Neural crest cell (in vitro differentiated cells): ENCODE data around the gene BMP3. TPM values are rescaled to one million over a fixed set of nuclear protein-coding genes. Genes with fewer than 3 reads are reported as not detected.

Experiments used
- DNase-seq: peaks from one replicate; pipeline ENCODE4 v3.0.0; 2021; ENCODE audit warnings: low read depth, mixed read lengths, low spot score
- H3K27ac Mint-ChIP-seq: one replicate; pipeline ENCODE4 v1.8.0; 2021; ENCODE audit warnings: mild to moderate bottlenecking, mixed read lengths; ENCODE audit not compliant: unreplicated experiment
- H3K27me3 Mint-ChIP-seq: 2 replicates; pipeline ENCODE4 v1.8.0; 2021; ENCODE audit warnings: low read depth, mild to moderate bottlenecking, mixed read lengths
- H3K36me3 Mint-ChIP-seq: 2 replicates; pipeline ENCODE4 v1.8.0; 2021; ENCODE audit warnings: low read depth, mild to moderate bottlenecking, mixed read lengths
- H3K4me1 Mint-ChIP-seq: 2 replicates; pipeline ENCODE4 v1.8.0; 2021; ENCODE audit warnings: mixed read lengths
- H3K4me3 Mint-ChIP-seq: one replicate; pipeline ENCODE4 v1.8.0; 2021; ENCODE audit warnings: mild to moderate bottlenecking, mixed read lengths
- H3K9me3 Mint-ChIP-seq: 2 replicates; pipeline ENCODE4 v1.8.0; 2021; ENCODE audit warnings: mixed read lengths
- CTCF ChIP-seq: fragments of 200-600 bp; sonication (generic); conservative IDR thresholded peaks from 2 replicates; pipeline ENCODE4 v1.5.0; 2021; ENCODE audit warnings: antibody characterized with exemption, mild to moderate bottlenecking
- total RNA-seq: library from RNA; stranded (reverse); gene quantifications from 2 replicates; pipeline ENCODE4 v1.2.1, GENCODE V29; 2021

BMP3 gene
- total RNA-seq, 1 donor from 2014 or later, result 0.40 TPM

DNA sequence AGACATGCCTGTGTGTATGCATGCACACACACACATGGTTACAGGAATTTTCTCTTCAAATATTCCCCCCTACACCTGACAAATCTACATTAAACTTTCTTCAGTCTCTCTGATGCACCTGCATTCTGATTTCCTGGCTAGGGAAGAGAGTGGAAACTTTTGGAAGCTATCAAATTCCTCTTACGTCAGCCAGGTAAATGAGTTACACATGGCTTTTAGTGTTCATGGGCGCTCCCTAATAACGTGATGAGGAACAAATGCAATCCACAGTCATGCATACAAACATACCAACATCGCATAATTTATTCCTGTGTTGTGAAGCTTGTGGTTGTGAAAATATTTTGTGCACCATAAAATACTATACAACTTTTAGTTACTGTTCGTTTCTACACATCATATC, 34.9 kb downstream of the BMP3 start:
- Mint-ChIP-seq H3K4me1 (peaks cover 3% of the 10 kb centered on the region), H3K36me3 (no peaks in the 10 kb centered on the region), H3K27ac (no peak overlapping the region), H3K27me3 (peaks cover 42% of the 10 kb centered on the region), H3K4me3 (no peak overlapping the region), H3K9me3 (no peaks in the 10 kb centered on the region)
- TF ChIP-seq CTCF, result no peak
- no peak for DNase-seq

GRCh38 chr4:81069706-81070331, 39.3 kb downstream of the BMP3 start:
- H3K36me3 Mint-ChIP-seq, result no peaks in the 10 kb centered on the region
- H3K4me1 Mint-ChIP-seq, result no peaks in the 10 kb centered on the region
- DNase-seq, result peak; percentile 67
- no peak overlapping the region for H3K27ac Mint-ChIP-seq
- peaks cover 38% of the 10 kb centered on the region for H3K27me3 Mint-ChIP-seq
- no peaks in the 10 kb centered on the region for H3K9me3 Mint-ChIP-seq
- no peak overlapping the region for H3K4me3 Mint-ChIP-seq
- TF ChIP-seq CTCF, result peak; percentile 96

- Mint-ChIP-seq H3K9me3 (no peaks in the 10 kb centered on the region), H3K4me3 (no peak overlapping the region), H3K4me1 (no peaks in the 10 kb centered on the region), H3K27ac (no peak overlapping the region), H3K36me3 (no peaks in the 10 kb centered on the region), H3K27me3 (peaks cover 33% of the 10 kb centered on the region)
- DNase-seq, result no peak
- TF ChIP-seq CTCF, result no peak
These were observed 40.5 kb downstream of the BMP3 start for GRCh38 chr4:81071013-81071412.

DNA sequence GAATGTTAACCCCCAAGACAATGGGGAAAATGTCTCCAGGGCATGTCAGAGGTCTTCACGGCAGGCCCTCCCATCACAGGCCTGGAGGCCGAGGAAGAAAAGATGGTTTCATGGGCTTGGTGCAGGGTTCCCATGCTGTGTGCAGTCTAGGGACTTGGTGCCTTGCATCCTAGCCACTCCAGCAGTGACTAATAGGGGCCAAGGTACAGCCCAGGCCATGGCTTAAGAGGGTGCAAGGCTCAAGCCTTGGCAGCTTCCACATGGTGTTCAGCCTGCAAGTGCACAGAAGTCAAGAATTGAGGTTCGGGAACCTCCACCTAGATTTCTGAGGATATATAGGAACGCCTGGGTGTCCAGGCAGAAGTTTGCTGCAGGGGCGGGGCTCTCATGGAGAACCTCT, 50.6 kb downstream of the BMP3 start:
- no peak for DNase-seq
- H3K27me3 Mint-ChIP-seq, result peaks cover 4% of the 10 kb centered on the region
- no peak overlapping the region for H3K4me3 Mint-ChIP-seq
- H3K36me3 Mint-ChIP-seq, result peaks cover 3% of the 10 kb centered on the region
- H3K27ac Mint-ChIP-seq, result no peak overlapping the region
- no peaks in the 10 kb centered on the region for H3K4me1 Mint-ChIP-seq
- TF ChIP-seq CTCF, result no peak
- H3K9me3 Mint-ChIP-seq, result peaks cover 11% of the 10 kb centered on the region

DNA sequence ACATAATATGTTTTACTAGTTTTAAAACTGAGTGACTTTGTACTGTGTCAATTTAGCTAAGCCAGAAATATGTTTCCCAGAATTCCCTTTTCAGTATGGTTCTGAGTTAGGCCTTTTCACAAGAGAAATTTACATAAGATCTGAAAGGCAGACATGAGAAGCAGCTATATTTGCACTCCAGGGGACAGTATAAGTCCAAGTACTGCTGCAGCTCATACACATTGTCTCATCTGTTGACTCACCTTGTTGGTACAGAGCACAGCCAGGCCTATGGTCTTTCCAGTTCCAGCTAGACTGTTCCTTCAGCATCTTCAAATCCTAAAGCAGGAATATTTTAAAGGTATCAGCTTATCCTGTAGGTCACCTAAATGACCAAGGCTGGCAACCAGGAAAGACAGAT, 53.5 kb downstream of the BMP3 start:
- no peaks in the 10 kb centered on the region for H3K4me1 Mint-ChIP-seq
- peaks cover 3% of the 10 kb centered on the region for H3K36me3 Mint-ChIP-seq
- DNase-seq, result no peak
- peaks cover 11% of the 10 kb centered on the region for H3K9me3 Mint-ChIP-seq
- no peak overlapping the region for H3K4me3 Mint-ChIP-seq
- H3K27ac Mint-ChIP-seq, result no peak overlapping the region
- H3K27me3 Mint-ChIP-seq, result no peaks in the 10 kb centered on the region
- no peak for TF ChIP-seq CTCF
